Right cardiac atrium (tissue), 5 donors: ENCODE measurements around the gene PRKG1. TPM values are rescaled to one million over a fixed set of nuclear protein-coding genes. Genes with fewer than 3 reads are reported as not detected.

Experiments used
- ATAC-seq, 2 donors: fragments of 200-7000 bp; cut with Tn5 transposase; one replicate each; pipeline versions ENCODE4 v1.8.0 to v1.9.1; 2020; ENCODE audit warnings: moderate library complexity in 2 of 2, mild to moderate bottlenecking in 1 of 2
- DNase-seq, 3 donors: peaks; one replicate each; pipeline ENCODE4 v3.0.0-alpha.2; 2020
- H3K27ac ChIP-seq: one replicate; pipeline ENCODE4 v1.5.1; 2013; ENCODE audit warnings: mild to moderate bottlenecking, low read length, control low read depth, moderate library complexity
- H3K27me3 ChIP-seq: one replicate; pipeline ENCODE4 v1.6.1; 2013; ENCODE audit not compliant: control insufficient read depth, insufficient read depth
- H3K4me1 ChIP-seq: one replicate; pipeline ENCODE4 v1.6.1; 2013; ENCODE audit warnings: low read length; ENCODE audit not compliant: control insufficient read depth, insufficient read depth
- H3K4me3 ChIP-seq: one replicate; pipeline ENCODE4 v1.5.1; 2013; ENCODE audit warnings: low read length, control low read depth
- H3K9me3 ChIP-seq: one replicate; pipeline ENCODE4 v1.6.1; 2013; ENCODE audit warnings: low read length; ENCODE audit not compliant: control insufficient read depth
- WGBS: extraction: QIAGEN DNeasy Blood & Tissue Kit; methylation state at CpG from one replicate; pipeline ENCODE4 v1.1.7; 2013; 5-methylcytosine and 5-hydroxymethylcytosine counted together
- intact Hi-C, 4 donors: fragments of 100-400 bp; cut with DNase I; formaldehyde crosslinking; loops; one replicate each; pipeline versions ENCODE4 v1.11.0 to v1.14.0; 2022 to 2023
- polyA plus RNA-seq: library from polyadenylated mRNA; stranded (reverse); fragments of 200-250 nt; gene quantifications from one replicate; pipeline ENCODE4 v1.2.3, GENCODE V29; 2013
- total RNA-seq, 4 donors: library from RNA; stranded (reverse); fragmentation: NEBNext Ultra II Directional; extraction: Animal tissue kit (Norgen Biotek cat#: 25700); gene quantifications; one replicate each; pipeline ENCODE4 v1.2.1, GENCODE V29; 2021
- donor health status: healthy with polysubstance abuse.
- donor health status: DM: no; HTN: yes; CAD: no.
- donor health status: DM: no; HTN: no; CAD: no.
- donor health status: DM: no; HTN: yes; CAD: no; lungs with severe emphysema.
- donor health status: DM: yes; HTN: yes; CAD: no.

The PRKG1 gene
- total and polyA plus RNA-seq, 5 donors, result 16.6 to 49.9 (median 47.4) TPM

GRCh38 chr10:51313251-51313650 lies 239.0 kb downstream of the PRKG1 start:
- DNase-seq (no peak), ATAC-seq (no peak)
- Histone ChIP-seq H3K27ac (no peak overlapping the region), H3K4me3 (no peak overlapping the region), H3K9me3 (no peaks in the 10 kb centered on the region), H3K27me3 (no peaks in the 10 kb centered on the region), H3K4me1 (peaks cover 4% of the 10 kb centered on the region)
- 67% methylated on average over 2 of the region's 2 CpGs for WGBS
- intact Hi-C loops, result no loop called here

- DNase-seq (no peak), ATAC-seq (no peak)
- WGBS, result 55% methylated on average over 3 of the region's 3 CpGs
- Histone ChIP-seq H3K27ac (no peak overlapping the region), H3K9me3 (no peaks in the 10 kb centered on the region), H3K4me3 (no peak overlapping the region), H3K4me1 (peaks cover under 1% of the 10 kb centered on the region), H3K27me3 (no peaks in the 10 kb centered on the region)
- intact Hi-C loops, result no loop called here
Measured at GRCh38 chr10:51313773-51314478, 239.6 kb downstream of the PRKG1 start.

- Histone ChIP-seq H3K4me3 (no peak overlapping the region), H3K27me3 (no peaks in the 10 kb centered on the region), H3K9me3 (no peaks in the 10 kb centered on the region), H3K4me1 (no peaks in the 10 kb centered on the region), H3K27ac (no peak overlapping the region)
- intact Hi-C loops, result no loop called here
- WGBS, result 54% methylated on average over 1 of the region's 1 CpG
- DNase-seq (no peak), ATAC-seq (no peak)
Measured at GRCh38 chr10:51314481-51314880, 240.2 kb downstream of the PRKG1 start.

- WGBS, result 64% methylated on average over 2 of the region's 2 CpGs
- H3K27ac ChIP-seq, result no peak overlapping the region
- intact Hi-C loops, result no loop called here
- H3K4me1 ChIP-seq, result no peaks in the 10 kb centered on the region
- ATAC-seq (no peak), DNase-seq (no peak)
- H3K4me3 ChIP-seq, result no peak overlapping the region
- H3K9me3 ChIP-seq, result no peaks in the 10 kb centered on the region
- H3K27me3 ChIP-seq, result no peaks in the 10 kb centered on the region
Measured at GRCh38 chr10:51318399-51319172, 244.3 kb downstream of the PRKG1 start.

- WGBS, result 44% methylated on average over 1 of the region's 1 CpG
- H3K9me3 ChIP-seq, result no peaks in the 10 kb centered on the region
- no peaks in the 10 kb centered on the region for H3K4me1 ChIP-seq
- no peak overlapping the region for H3K4me3 ChIP-seq
- ATAC-seq (peak in 1 of 2 donors; percentile 24), DNase-seq (no peak)
- H3K27ac ChIP-seq, result no peak overlapping the region
- intact Hi-C loops, result no loop called here
- no peaks in the 10 kb centered on the region for H3K27me3 ChIP-seq
Measured at GRCh38 chr10:51319173-51319435, 244.8 kb downstream of the PRKG1 start.

GRCh38 chr10:51321300-51321699 lies 247.0 kb downstream of the PRKG1 start:
- 68% methylated on average over 3 of the region's 3 CpGs for WGBS

GRCh38 chr10:51321980-51322379 lies 247.7 kb downstream of the PRKG1 start:
- H3K27ac ChIP-seq, result no peak overlapping the region
- no peaks in the 10 kb centered on the region for H3K27me3 ChIP-seq
- ATAC-seq (no peak), DNase-seq (no peak)
- no peak overlapping the region for H3K4me3 ChIP-seq
- no peaks in the 10 kb centered on the region for H3K9me3 ChIP-seq
- 42% methylated on average over 3 of the region's 3 CpGs for WGBS
- intact Hi-C loops, result no loop called here
- H3K4me1 ChIP-seq, result no peaks in the 10 kb centered on the region

More at GRCh38 chr10:51321300-51321699, 247.0 kb downstream of the PRKG1 start:
- Histone ChIP-seq H3K27me3 (no peaks in the 10 kb centered on the region), H3K9me3 (no peaks in the 10 kb centered on the region), H3K4me3 (no peak overlapping the region), H3K27ac (no peak overlapping the region), H3K4me1 (no peaks in the 10 kb centered on the region)
- ATAC-seq, result no peak
- no peak for DNase-seq
- intact Hi-C loops, result no loop called here

- no peaks in the 10 kb centered on the region for H3K27me3 ChIP-seq
- H3K27ac ChIP-seq, result no peak overlapping the region
- ATAC-seq, result no peak
- H3K9me3 ChIP-seq, result no peaks in the 10 kb centered on the region
- no peak overlapping the region for H3K4me3 ChIP-seq
- DNase-seq, result no peak
- no peaks in the 10 kb centered on the region for H3K4me1 ChIP-seq
- intact Hi-C loops, result no loop called here
- 89% methylated on average over 2 of the region's 2 CpGs for WGBS
Measured at GRCh38 chr10:51325649-51326048, 251.4 kb downstream of the PRKG1 start.

- no peak overlapping the region for H3K4me3 ChIP-seq
- no peaks in the 10 kb centered on the region for H3K4me1 ChIP-seq
- intact Hi-C loops, result no loop called here
- ATAC-seq (no peak), DNase-seq (no peak)
- no peaks in the 10 kb centered on the region for H3K9me3 ChIP-seq
- WGBS, result 77% methylated on average over 1 of the region's 1 CpG
- no peaks in the 10 kb centered on the region for H3K27me3 ChIP-seq
- H3K27ac ChIP-seq, result no peak overlapping the region
Measured at GRCh38 chr10:51326174-51326573, 251.9 kb downstream of the PRKG1 start.

GRCh38 chr10:51327432-51327831 lies 253.1 kb downstream of the PRKG1 start:
- H3K27me3 ChIP-seq, result no peaks in the 10 kb centered on the region
- no peak for ATAC-seq
- H3K27ac ChIP-seq, result no peak overlapping the region
- H3K4me1 ChIP-seq, result no peaks in the 10 kb centered on the region
- H3K9me3 ChIP-seq, result no peaks in the 10 kb centered on the region
- DNase-seq, result no peak
- 87% methylated on average over 1 of the region's 1 CpG for WGBS
- intact Hi-C loops, result no loop called here
- H3K4me3 ChIP-seq, result no peak overlapping the region

- ATAC-seq (no peak), DNase-seq (no peak)
- no peaks in the 10 kb centered on the region for H3K9me3 ChIP-seq
- intact Hi-C loops, result no loop called here
- no peaks in the 10 kb centered on the region for H3K27me3 ChIP-seq
- no peaks in the 10 kb centered on the region for H3K4me1 ChIP-seq
- no peak overlapping the region for H3K27ac ChIP-seq
- no peak overlapping the region for H3K4me3 ChIP-seq
- WGBS, result 92% methylated on average over 1 of the region's 1 CpG
Measured at GRCh38 chr10:51340366-51340765, 266.1 kb downstream of the PRKG1 start.
